ENCODE data around the gene LMO2. TPM values are rescaled to one million over a fixed set of nuclear protein-coding genes. Genes with fewer than 3 reads are reported as not detected.

Gene LMO2
- total and polyA plus RNA-seq, 2 donors (not counting 1 experiment from before 2014, with no cell fraction given): 6.2 to 10.7 TPM

DNA sequence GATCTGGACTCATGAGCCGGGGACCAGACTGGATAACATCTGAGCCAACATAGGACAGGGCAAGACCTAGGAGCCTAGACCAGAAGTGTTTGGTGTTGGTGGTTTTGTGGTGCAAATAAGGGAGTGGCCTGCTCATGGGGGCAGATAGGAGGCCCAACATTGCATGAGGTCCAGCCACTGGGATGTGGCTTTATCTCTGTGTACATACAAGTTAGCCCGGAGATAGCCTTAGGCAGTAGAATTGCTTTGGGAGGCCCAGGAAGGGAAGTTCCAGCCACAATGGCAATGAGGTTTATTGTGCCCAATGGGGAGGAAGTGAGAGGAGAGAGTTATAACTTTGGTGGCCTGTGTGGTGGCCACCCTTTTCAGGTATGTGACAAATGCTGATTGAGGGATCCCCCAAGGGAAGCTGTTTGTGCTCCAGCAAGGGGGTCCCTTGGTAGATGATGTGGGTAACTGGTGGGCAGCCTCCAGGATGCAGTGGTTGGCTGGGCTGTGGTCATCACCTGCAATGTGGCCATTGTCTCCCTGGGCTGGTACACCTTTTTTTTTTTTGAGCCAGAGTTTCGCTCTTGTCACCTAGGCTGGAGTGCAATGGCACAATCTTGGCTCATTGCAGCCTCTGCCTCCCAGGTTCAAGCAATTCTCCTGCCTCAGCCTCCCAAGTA lies 6.4 kb downstream of the LMO2 start:
- peaks cover 3% of the 10 kb centered on the region for H3K9me3 Mint-ChIP-seq (ENCODE audit: insufficient read depth)
- H3K4me3 Mint-ChIP-seq: no peak overlapping the region
- H3K79me2 ChIP-seq (ENCODE audit: control insufficient read depth, insufficient read depth, low read length): no peaks in the 10 kb centered on the region
- no peaks in the 10 kb centered on the region for H4K20me1 ChIP-seq (ENCODE audit: control insufficient read depth, insufficient read depth, low read length, poor library complexity, severe bottlenecking)
- DNase-seq (no peak), ATAC-seq (ENCODE audit: low read depth) (no peak)
- CTCF ChIA-PET: interaction anchor here (1.4 kb wide), 1 partner anchor 10 kb away, joined by 4 read pairs; no protein-coding TSS in a partner anchor
- no peak overlapping the region for H3K4me2 ChIP-seq (replicated peaks; ENCODE audit: low read depth, low read length, poor library complexity, severe bottlenecking)
- H3K27me3 Mint-ChIP-seq: peaks cover 20% of the 10 kb centered on the region
- no peak overlapping the region for H3K27ac Mint-ChIP-seq
- H2AFZ ChIP-seq (ENCODE audit: insufficient read depth, low read depth, low read length, poor library complexity, severe bottlenecking): no peak overlapping the region
- peaks cover 11% of the 10 kb centered on the region for H3K4me1 Mint-ChIP-seq
- H3K4me1 ChIP-seq (ENCODE audit: control insufficient read depth in 2 of 2, insufficient read depth in 2 of 2, low read length in 2 of 2): no peaks in the 10 kb centered on the region
- H3K27me3 ChIP-seq (replicated peaks in 1 of 4; ENCODE audit: control extremely low read depth in 1 of 4, control insufficient read depth in 3 of 4, insufficient read depth in 4 of 4, low read length in 3 of 4): peaks cover 0 to 29% (median 7%) of the 10 kb centered on the region in 4 experiments
- POLR2A ChIA-PET: no interaction called here
- intact Hi-C loops (cut with micrococcal nuclease): no loop called here
- H3K9me3 ChIP-seq (ENCODE audit: control extremely low read depth in 1 of 3, control insufficient read depth in 2 of 3, insufficient read depth in 1 of 3, low read length in 2 of 3): no peaks in the 10 kb centered on the region
- no peak overlapping the region for H3K4me3 ChIP-seq (ENCODE audit: control extremely low read depth in 1 of 5, extremely low read depth in 1 of 5, insufficient read depth in 1 of 5, low read depth in 2 of 5, low read length in 4 of 5)
- WGBS (ENCODE audit: insufficient coverage): 78% methylated on average over 3 of the region's 3 CpGs
- H3K36me3 ChIP-seq (replicated peaks in 1 of 2; ENCODE audit: control extremely low read depth in 1 of 2, control insufficient read depth in 1 of 2, extremely low read depth in 1 of 2, insufficient read depth in 2 of 2, low read length in 1 of 2): no peaks in the 10 kb centered on the region
- no peak overlapping the region for H3K9ac ChIP-seq (ENCODE audit: low read length)
- no peak for TF ChIP-seq EZH2 (IDR thresholded peaks at IDR 0.05; ENCODE audit: borderline replicate concordance, insufficient read depth, low read depth, low read length, poor library complexity, severe bottlenecking)
- TF ChIP-seq, protein P1, sequence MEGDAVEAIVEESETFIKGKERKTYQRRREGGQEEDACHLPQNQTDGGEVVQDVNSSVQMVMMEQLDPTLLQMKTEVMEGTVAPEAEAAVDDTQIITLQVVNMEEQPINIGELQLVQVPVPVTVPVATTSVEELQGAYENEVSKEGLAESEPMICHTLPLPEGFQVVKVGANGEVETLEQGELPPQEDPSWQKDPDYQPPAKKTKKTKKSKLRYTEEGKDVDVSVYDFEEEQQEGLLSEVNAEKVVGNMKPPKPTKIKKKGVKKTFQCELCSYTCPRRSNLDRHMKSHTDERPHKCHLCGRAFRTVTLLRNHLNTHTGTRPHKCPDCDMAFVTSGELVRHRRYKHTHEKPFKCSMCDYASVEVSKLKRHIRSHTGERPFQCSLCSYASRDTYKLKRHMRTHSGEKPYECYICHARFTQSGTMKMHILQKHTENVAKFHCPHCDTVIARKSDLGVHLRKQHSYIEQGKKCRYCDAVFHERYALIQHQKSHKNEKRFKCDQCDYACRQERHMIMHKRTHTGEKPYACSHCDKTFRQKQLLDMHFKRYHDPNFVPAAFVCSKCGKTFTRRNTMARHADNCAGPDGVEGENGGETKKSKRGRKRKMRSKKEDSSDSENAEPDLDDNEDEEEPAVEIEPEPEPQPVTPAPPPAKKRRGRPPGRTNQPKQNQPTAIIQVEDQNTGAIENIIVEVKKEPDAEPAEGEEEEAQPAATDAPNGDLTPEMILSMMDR (IDR thresholded peaks at IDR 0.05): no peak
- no peak overlapping the region for H3K27ac ChIP-seq (ENCODE audit: low read length in 2 of 2)

DNA sequence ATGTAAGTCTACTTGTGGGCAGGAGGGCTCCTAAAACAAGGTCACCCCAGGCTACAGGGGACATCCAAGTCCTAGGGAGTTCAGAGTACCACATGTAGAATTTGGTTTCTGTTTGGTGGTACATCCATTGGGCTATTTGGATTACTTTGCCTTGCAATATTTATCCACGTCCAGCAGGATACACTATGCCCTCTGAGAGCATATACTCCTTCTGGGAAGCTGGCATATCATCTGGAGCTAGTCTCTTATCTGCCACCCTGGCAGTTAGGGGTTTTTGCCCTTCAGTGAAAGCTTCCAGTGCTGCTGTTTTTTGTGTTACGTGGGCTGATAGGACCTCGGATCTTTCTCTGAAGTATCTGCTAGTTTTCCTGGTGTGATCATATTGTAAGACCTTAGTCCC lies 7.3 kb downstream of the LMO2 start:
- H2AFZ ChIP-seq (ENCODE audit: insufficient read depth, low read depth, low read length, poor library complexity, severe bottlenecking): no peak overlapping the region
- Mint-ChIP-seq H3K27me3 (peaks cover 20% of the 10 kb centered on the region), H3K9me3 (ENCODE audit: insufficient read depth) (no peaks in the 10 kb centered on the region), H3K4me1 (peaks cover 11% of the 10 kb centered on the region), H3K4me3 (no peak overlapping the region), H3K27ac (no peak overlapping the region)
- no peak overlapping the region for H3K27ac ChIP-seq (ENCODE audit: low read length in 2 of 2)
- ATAC-seq (ENCODE audit: low read depth) (no peak), DNase-seq (no peak)
- WGBS (ENCODE audit: insufficient coverage): 93% methylated on average over 3 of the region's 3 CpGs
- H3K4me3 ChIP-seq (ENCODE audit: control extremely low read depth in 1 of 5, extremely low read depth in 1 of 5, insufficient read depth in 1 of 5, low read depth in 2 of 5, low read length in 4 of 5): no peak overlapping the region
- no peak overlapping the region for H3K4me2 ChIP-seq (replicated peaks; ENCODE audit: low read depth, low read length, poor library complexity, severe bottlenecking)
- no peaks in the 10 kb centered on the region for H3K36me3 ChIP-seq (replicated peaks in 1 of 2; ENCODE audit: control extremely low read depth in 1 of 2, control insufficient read depth in 1 of 2, extremely low read depth in 1 of 2, insufficient read depth in 2 of 2, low read length in 1 of 2)
- POLR2A ChIA-PET: interaction anchor here (1.3 kb wide), 1 partner anchor 17 kb away, joined by 3 read pairs; no protein-coding TSS in a partner anchor
- no peaks in the 10 kb centered on the region for H4K20me1 ChIP-seq (ENCODE audit: control insufficient read depth, insufficient read depth, low read length, poor library complexity, severe bottlenecking)
- H3K4me1 ChIP-seq (ENCODE audit: control insufficient read depth in 2 of 2, insufficient read depth in 2 of 2, low read length in 2 of 2): no peaks in the 10 kb centered on the region
- no peak overlapping the region for H3K9ac ChIP-seq (ENCODE audit: low read length)
- CTCF ChIA-PET: no interaction called here
- intact Hi-C loops (cut with micrococcal nuclease): no loop called here
- H3K9me3 ChIP-seq (ENCODE audit: control extremely low read depth in 1 of 3, control insufficient read depth in 2 of 3, insufficient read depth in 1 of 3, low read length in 2 of 3): no peaks in the 10 kb centered on the region
- no peaks in the 10 kb centered on the region for H3K79me2 ChIP-seq (ENCODE audit: control insufficient read depth, insufficient read depth, low read length)
- TF ChIP-seq EZH2 (IDR thresholded peaks at IDR 0.05; ENCODE audit: borderline replicate concordance, insufficient read depth, low read depth, low read length, poor library complexity, severe bottlenecking): no peak
- TF ChIP-seq, protein P1 (IDR thresholded peaks at IDR 0.05): no peak
- H3K27me3 ChIP-seq (replicated peaks in 1 of 4; ENCODE audit: control extremely low read depth in 1 of 4, control insufficient read depth in 3 of 4, insufficient read depth in 4 of 4, low read length in 3 of 4): peaks cover 0 to 29% (median 7%) of the 10 kb centered on the region in 4 experiments
